ENCODE measurements around the gene COMT.

DNA sequence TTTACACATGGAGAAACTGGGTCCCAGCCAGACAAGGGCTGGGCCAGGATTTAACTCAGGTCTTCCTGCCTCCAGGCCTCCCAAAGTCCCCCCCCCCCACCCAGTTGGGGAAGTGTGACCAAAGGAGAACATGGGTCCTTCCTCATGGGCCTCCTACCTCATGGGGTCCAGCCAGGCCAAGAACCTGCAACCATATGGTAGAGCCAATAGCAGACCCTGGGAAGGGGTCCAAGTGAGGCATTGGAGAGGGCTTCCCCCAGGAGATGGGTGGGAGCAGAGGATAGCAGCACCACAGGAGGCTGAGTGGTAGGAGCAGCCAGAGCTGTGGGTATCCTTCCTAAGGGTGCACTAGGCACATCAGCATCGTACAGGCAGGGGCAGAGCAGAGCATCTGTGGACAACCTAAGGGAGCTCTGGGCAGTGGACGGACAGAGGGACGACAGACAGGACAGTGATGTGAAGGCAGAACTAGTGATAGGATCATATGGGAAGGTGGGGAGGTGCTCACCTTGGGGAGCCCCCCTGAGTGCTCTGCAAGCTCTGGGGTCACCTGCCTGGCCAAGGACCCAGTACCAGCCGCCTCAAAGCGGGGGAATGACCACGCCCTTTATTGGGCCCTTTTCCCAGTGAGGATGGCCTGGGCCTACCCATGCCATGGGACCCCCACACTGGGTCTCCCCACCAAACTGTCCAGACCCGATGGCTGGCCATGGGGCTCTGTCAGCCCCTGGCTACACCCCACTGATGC is 70.6 kb downstream of the COMT start:
- TF ChIP-seq GATA3 (IDR thresholded peaks at IDR 0.05; ENCODE audit: low read depth, low read length) (no peak), GATA2 (IDR thresholded peaks at IDR 0.05; ENCODE audit: low read depth, low read length) (no peak)
